ENCODE measurements around the gene ZNHIT6. TPM values are rescaled to one million over a fixed set of nuclear protein-coding genes. Genes with fewer than 3 reads are reported as not detected.
A peak's percentile ranks its signal among the peaks of the same experiment; 100 is the strongest.

ZNHIT6 gene
- total RNA-seq, 1 experiment from 2014 or later: 13.4 TPM

- in situ Hi-C loops (cut with HindIII; ENCODE audit: low pct_unique_long_range_greater_than_20kb, low sequenced_read_pairs): no loop called here
- DNase-seq (ENCODE audit: low read depth, low spot score): peak; percentile 21
Measured at GRCh38 chr1:85607126-85607920, 100.9 kb downstream of the ZNHIT6 start.

- in situ Hi-C loops (cut with HindIII; ENCODE audit: low pct_unique_long_range_greater_than_20kb, low sequenced_read_pairs): no loop called here
- no peak for DNase-seq (ENCODE audit: low read depth, low spot score)
Measured at GRCh38 chr1:85606414-85606800, 101.8 kb downstream of the ZNHIT6 start.

- in situ Hi-C loops (cut with HindIII; ENCODE audit: low pct_unique_long_range_greater_than_20kb, low sequenced_read_pairs): no loop called here
- DNase-seq (ENCODE audit: low read depth, low spot score): peak; percentile 44
Measured at GRCh38 chr1:85605484-85606413, 102.5 kb downstream of the ZNHIT6 start.

- DNase-seq (ENCODE audit: low read depth, low spot score): no peak
- in situ Hi-C loops (cut with HindIII; ENCODE audit: low pct_unique_long_range_greater_than_20kb, low sequenced_read_pairs): no loop called here
Measured at GRCh38 chr1:85604298-85604997, 103.8 kb downstream of the ZNHIT6 start.

- in situ Hi-C loops (cut with HindIII; ENCODE audit: low pct_unique_long_range_greater_than_20kb, low sequenced_read_pairs): no loop called here
- DNase-seq (ENCODE audit: low read depth, low spot score): no peak
Measured at GRCh38 chr1:85603086-85603880, 105.0 kb downstream of the ZNHIT6 start.

- in situ Hi-C loops (cut with HindIII; ENCODE audit: low pct_unique_long_range_greater_than_20kb, low sequenced_read_pairs): no loop called here
- DNase-seq (ENCODE audit: low read depth, low spot score): no peak
Measured at GRCh38 chr1:85602571-85602970, 105.7 kb downstream of the ZNHIT6 start.

GRCh38 chr1:85601901-85602300 lies 106.3 kb downstream of the ZNHIT6 start:
- in situ Hi-C loops (cut with HindIII; ENCODE audit: low pct_unique_long_range_greater_than_20kb, low sequenced_read_pairs): no loop called here
- peak; percentile 67 for DNase-seq (ENCODE audit: low read depth, low spot score)

- DNase-seq (ENCODE audit: low read depth, low spot score): no peak
- in situ Hi-C loops (cut with HindIII; ENCODE audit: low pct_unique_long_range_greater_than_20kb, low sequenced_read_pairs): no loop called here
Measured at GRCh38 chr1:85599681-85600080, 108.6 kb downstream of the ZNHIT6 start.

Other genes starting within 250 kb of the ZNHIT6 start
- gene DDAH1, start 243.3 kb downstream of the ZNHIT6 start, total RNA-seq (2014; rRNA removed; shearing (Covaris generic)): 4.4 and 5.5 TPM in 2 replicates
- 0.27 and 0.29 TPM in 2 replicates for gene CCN1, start 127.7 kb downstream of the ZNHIT6 start, total RNA-seq (2014; rRNA removed; shearing (Covaris generic))

All from SK-MEL-5 (cell line).